HCT116 (cell line): ENCODE results near the gene SPX. TPM values are rescaled to one million over a fixed set of nuclear protein-coding genes. Genes with fewer than 3 reads are reported as not detected.

Source experiments
- ATAC-seq: fragments of 200-7000 bp; cut with Tn5 transposase; 2 replicates; pipeline ENCODE4 v1.9.1; 2020; ENCODE audit warnings: mild to moderate bottlenecking, moderate library complexity
- BruUV-seq: library from RNA; stranded (reverse); fragments of 400-500 nt; replicated peaks from 2 replicates; lab custom pipeline; 2021; lab: Mats Ljungman, UMichigan
- CTCF ChIA-PET: fragments of 300-600 bp; sonication (Branson Sonifier 250); formaldehyde crosslinking; loops from one replicate; lab custom pipeline; 2021; ENCODE audit warnings: antibody characterized with exemption; lab: Charles Lee
- POLR2A ChIA-PET: fragments of 300-600, 350-600 bp; sonication (Branson Sonifier 250); formaldehyde crosslinking; loops from one replicate; lab custom pipeline; 2021; ENCODE audit warnings: antibody characterized with exemption; lab: Charles Lee
- RAD21 ChIA-PET, 2 experiments: fragments of 300-600 bp; sonication (Branson Sonifier 250); formaldehyde crosslinking; loops; one replicate each; lab custom pipeline; 2023; ENCODE audit warnings: low total read pairs in 2 of 2; ENCODE audit not compliant: uncharacterized antibody in 2 of 2, unreplicated experiment in 2 of 2, low non-redundant PET in 1 of 2; lab: Charles Lee
- DNase-seq: peaks from one replicate; pipeline ENCODE4 v3.0.0-alpha.2; 2010; ENCODE audit warnings: low read depth, low spot score
- H2AFZ ChIP-seq: fragments of 200-600 bp; shearing (Covaris generic), sonication (generic); 2 replicates; pipeline ENCODE4 v1.6.1; 2017; ENCODE audit warnings: low read depth, mixed run types, mixed read lengths, antibody characterized with exemption, low read length; ENCODE audit not compliant: poor library complexity, severe bottlenecking
- H3K27ac ChIP-seq: 2 replicates; pipeline ENCODE4 v1.5.1; 2012; ENCODE audit warnings: low read depth, low read length
- H3K27me3 ChIP-seq: fragments of 200-600 bp; sonication (generic); 2 replicates; pipeline ENCODE4 v1.6.1; 2016; ENCODE audit warnings: mixed run types, low read length, mixed read lengths; ENCODE audit not compliant: insufficient read depth
- H3K36me3 ChIP-seq, 2 experiments: fragments of 200-500 bp in 1 of 2; fragments of 200-600 bp in 1 of 2; sonication (Bioruptor generic) in 1 of 2; sonication (generic) in 1 of 2; 2 replicates each; pipeline versions ENCODE4 v1.5.1 to v1.6.1; 2014 to 2016; ENCODE audit warnings: low read length in 2 of 2, inconsistent platforms in 1 of 2, mixed read lengths in 1 of 2, mixed run types in 1 of 2; ENCODE audit not compliant: insufficient read depth in 2 of 2, control insufficient read depth in 1 of 2
- H3K4me1 ChIP-seq, 2 experiments: fragments of 200-600 bp in 1 of 2; sonication (generic) in 1 of 2; 2 replicates each; pipeline versions ENCODE4 v1.5.1 to v1.6.1; 2012 to 2017; ENCODE audit warnings: low read length in 2 of 2, inconsistent platforms in 1 of 2, mild to moderate bottlenecking in 1 of 2, mixed read lengths in 1 of 2, mixed run types in 1 of 2, moderate library complexity in 1 of 2; ENCODE audit not compliant: insufficient read depth in 2 of 2, control insufficient read depth in 1 of 2
- H3K4me2 ChIP-seq: fragments of 200-600 bp; sonication (generic); 2 replicates; pipeline ENCODE4 v1.6.1; 2017; ENCODE audit warnings: mixed run types, low read length, mixed read lengths
- H3K4me3 ChIP-seq, 2 experiments: fragments of 200-600 bp in 1 of 2; sonication (generic) in 1 of 2; replicated peaks in 1 of 2; 2 replicates each; pipeline ENCODE4 v1.5.1; 2011 to 2016; ENCODE audit warnings: low read length in 2 of 2, control low read depth in 1 of 2, low read depth in 1 of 2, mild to moderate bottlenecking in 1 of 2, mixed read lengths in 1 of 2, mixed run types in 1 of 2
- H3K79me2 ChIP-seq: fragments of 200-600 bp; sonication (generic); 2 replicates; pipeline ENCODE4 v1.6.1; 2017; ENCODE audit warnings: mild to moderate bottlenecking, mixed run types, low read length, moderate library complexity, mixed read lengths; ENCODE audit not compliant: insufficient read depth
- H3K9ac ChIP-seq: fragments of 200-600 bp; sonication (generic); 2 replicates; pipeline ENCODE4 v1.6.1; 2016; ENCODE audit warnings: low read length, mixed read lengths
- H3K9me2 ChIP-seq: fragments of 200-600 bp; sonication (generic), shearing (Covaris generic); 2 replicates; pipeline ENCODE4 v1.6.1; 2017; ENCODE audit warnings: mixed run types, mild to moderate bottlenecking, moderate library complexity; ENCODE audit not compliant: insufficient read depth
- H3K9me3 ChIP-seq, 2 experiments: fragments of 200-500 bp in 1 of 2; fragments of 200-600 bp in 1 of 2; sonication (Bioruptor generic) in 1 of 2; sonication (generic) in 1 of 2; 2 replicates each; pipeline ENCODE4 v1.6.1; 2014 to 2017; ENCODE audit warnings: low read length in 2 of 2, mixed read lengths in 2 of 2, inconsistent platforms in 1 of 2, low read depth in 1 of 2, mild to moderate bottlenecking in 1 of 2, mixed run types in 1 of 2, moderate library complexity in 1 of 2; ENCODE audit not compliant: control insufficient read depth in 1 of 2, insufficient read depth in 1 of 2
- H4K20me1 ChIP-seq: fragments of 200-600 bp; sonication (generic), shearing (Covaris generic); 2 replicates; pipeline ENCODE4 v1.6.1; 2017; ENCODE audit warnings: mixed run types, mild to moderate bottlenecking, moderate library complexity; ENCODE audit not compliant: insufficient read depth
- ATF3 ChIP-seq: IDR thresholded peaks from 2 replicates; pipeline ENCODE4 v1.6.1; 2012
- CBX3 ChIP-seq: IDR thresholded peaks from 2 replicates; pipeline ENCODE4 v1.6.1; 2012; ENCODE audit warnings: low read depth
- CTCF ChIP-seq, 3 experiments: fragments of 200-600 bp in 1 of 3; sonication (generic) in 1 of 3; IDR thresholded peaks in 2 of 3; conservative IDR thresholded peaks in 1 of 3; 2 replicates each; pipeline ENCODE4 v1.5.1; 2012 to 2017; ENCODE audit warnings: low read depth in 2 of 3, low read length in 2 of 3, antibody characterized with exemption in 1 of 3, borderline replicate concordance in 1 of 3, control low read depth in 1 of 3, mild to moderate bottlenecking in 1 of 3, mixed read lengths in 1 of 3, mixed run types in 1 of 3, moderate library complexity in 1 of 3; ENCODE audit not compliant: insufficient read depth in 1 of 3
- EZH2phosphoT487 ChIP-seq: fragments of 200-600 bp; IDR thresholded peaks from 2 replicates; pipeline ENCODE4 v1.6.1; 2018; ENCODE audit warnings: antibody characterized with exemption, borderline replicate concordance
- FOSL1 ChIP-seq: IDR thresholded peaks from 2 replicates; pipeline ENCODE4 v1.6.1; 2012; ENCODE audit warnings: low read depth
- JUND ChIP-seq: IDR thresholded peaks from 2 replicates; pipeline ENCODE4 v1.6.1; 2012
- POLR2A ChIP-seq: IDR thresholded peaks from 2 replicates; pipeline ENCODE4 v1.7.0; 2011; ENCODE audit warnings: borderline replicate concordance; ENCODE audit not compliant: insufficient read depth, insufficient read length; ENCODE audit errors: extremely low read depth
- POLR2AphosphoS5 ChIP-seq: IDR thresholded peaks from 2 replicates; pipeline ENCODE4 v1.6.1; 2011; ENCODE audit warnings: mild to moderate bottlenecking, low read depth, low read length, moderate library complexity
- SIN3A ChIP-seq: IDR thresholded peaks from 2 replicates; pipeline ENCODE4 v1.6.1; 2012; ENCODE audit warnings: low read depth
- SP1 ChIP-seq: IDR thresholded peaks from 2 replicates; pipeline ENCODE4 v1.6.1; 2012; ENCODE audit warnings: low read depth
- SRF ChIP-seq: IDR thresholded peaks from 2 replicates; pipeline ENCODE4 v1.6.1; 2012; ENCODE audit warnings: low read depth
- TCF7L2 ChIP-seq: IDR thresholded peaks from 2 replicates; pipeline ENCODE4 v1.7.0; 2011; ENCODE audit warnings: borderline replicate concordance, inconsistent platforms; ENCODE audit not compliant: insufficient read depth, insufficient read length; ENCODE audit errors: extremely low read depth
- YY1 ChIP-seq: IDR thresholded peaks from 2 replicates; pipeline ENCODE4 v1.6.1; 2011; ENCODE audit warnings: low read length, low read depth, moderate library complexity, mild to moderate bottlenecking; ENCODE audit not compliant: insufficient replicate concordance; ENCODE audit errors: extremely low read depth
- ZBTB33 ChIP-seq: IDR thresholded peaks from 2 replicates; pipeline ENCODE4 v1.6.1; 2011; ENCODE audit warnings: mild to moderate bottlenecking, low read length, moderate library complexity; ENCODE audit not compliant: insufficient replicate concordance; ENCODE audit errors: extremely low read depth
- ZFX ChIP-seq: fragments of 450-650 bp; IDR thresholded peaks from 2 replicates; pipeline ENCODE4 v1.6.1; 2017
- intact Hi-C: fragments of 100-400 bp; cut with micrococcal nuclease; formaldehyde crosslinking; loops from 2 replicates; pipeline ENCODE4 v1.10.0; 2022
- total RNA-seq: library from RNA; stranded (reverse); gene quantifications from one replicate; pipeline ENCODE4 v1.2.1, GENCODE V29; 2021; ENCODE audit not compliant: unreplicated experiment

The SPX gene
- total RNA-seq, 1 experiment from 2014 or later, result 0.76 TPM

GRCh38 chr12:21528953-21529352, 2.9 kb downstream of the SPX start:
- ChIA-PET POLR2A (no interaction called here), RAD21 (no interaction called here), CTCF (no interaction called here)
- H4K20me1 ChIP-seq, result no peaks in the 10 kb centered on the region
- H3K4me2 ChIP-seq, result no peak overlapping the region
- no peak overlapping the region for H3K4me3 ChIP-seq
- no peaks in the 10 kb centered on the region for H3K9me2 ChIP-seq
- no peak overlapping the region for H3K9ac ChIP-seq
- no peaks in the 10 kb centered on the region for H3K36me3 ChIP-seq
- H3K4me1 ChIP-seq, result no peaks in the 10 kb centered on the region
- H3K79me2 ChIP-seq, result no peaks in the 10 kb centered on the region
- no peak for DNase-seq
- no peaks in the 10 kb centered on the region for H3K27me3 ChIP-seq
- H3K9me3 ChIP-seq, result no peaks in the 10 kb centered on the region
- TF ChIP-seq FOSL1, result no peak
- TF ChIP-seq SRF, result no peak
- no peak for TF ChIP-seq JUND
- BruUV-seq, result no TSS peak
- H3K27ac ChIP-seq, result no peak overlapping the region
- ATAC-seq, result no peak
- no peak overlapping the region for H2AFZ ChIP-seq
- intact Hi-C loops, result no loop called here

GRCh38 chr12:21529456-21529855, 3.4 kb downstream of the SPX start:
- CTCF ChIA-PET, result no interaction called here
- intact Hi-C loops, result no loop called here
- no peak for DNase-seq

More at GRCh38 chr12:21529456-21529855, 3.4 kb downstream of the SPX start:
- no peaks in the 10 kb centered on the region for H3K9me3 ChIP-seq
- ChIA-PET POLR2A (no interaction called here), RAD21 (no interaction called here)
- H3K9ac ChIP-seq, result no peak overlapping the region
- TF ChIP-seq FOSL1 (no peak), ATF3 (no peak), CBX3 (no peak), SRF (no peak), TCF7L2 (no peak), ZBTB33 (no peak), POLR2A (no peak), POLR2AphosphoS5 (no peak), CTCF (IDR thresholded peaks at IDR 0.05 in 2 of 3, conservative IDR thresholded peaks at IDR 0.05 in 1 of 3; ENCODE audit: borderline replicate concordance in 1 of 3, insufficient read depth in 1 of 3, low read depth in 2 of 3, low read length in 2 of 3) (no peak), ZFX (no peak), EZH2phosphoT487 (no peak), SIN3A (no peak), SP1 (no peak), YY1 (no peak)
- H3K4me3 ChIP-seq, result no peak overlapping the region
- no TSS peak for BruUV-seq
- H3K27ac ChIP-seq, result no peak overlapping the region
- H3K36me3 ChIP-seq, result no peaks in the 10 kb centered on the region
- H3K27me3 ChIP-seq, result no peaks in the 10 kb centered on the region
- ATAC-seq, result no peak
- H4K20me1 ChIP-seq, result no peaks in the 10 kb centered on the region
- H3K9me2 ChIP-seq, result no peaks in the 10 kb centered on the region
- H2AFZ ChIP-seq, result no peak overlapping the region
- H3K79me2 ChIP-seq, result no peaks in the 10 kb centered on the region
- H3K4me1 ChIP-seq, result no peaks in the 10 kb centered on the region
- no peak overlapping the region for H3K4me2 ChIP-seq
